ENCODE results near the gene PTBP3.
A peak's percentile ranks its signal among the peaks of the same experiment; 100 is the strongest.
"Not testable (repeated sequence)": the region's sequence is repeated elsewhere in the genome, so short reads cannot be mapped to it uniquely, and the experiment has no call there.

Gene PTBP3

GRCh38 chr9:112267086-112267485 lies 66.3 kb downstream of the PTBP3 start:
- Histone ChIP-seq H3K4me1 (ENCODE audit: control extremely low read depth in 1 of 4, control insufficient read depth in 4 of 4, insufficient read depth in 4 of 4, low read length in 3 of 4) (peaks cover 0 to 10% (median 2%) of the 10 kb centered on the region in 4 experiments), H3K36me3 (ENCODE audit: control insufficient read depth in 4 of 4, insufficient read depth in 4 of 4, low read length in 3 of 4) (peaks cover 8 to 44% (median 23%) of the 10 kb centered on the region in 4 experiments)
- H3K27me3 ChIP-seq (replicated peaks in 2 of 5; ENCODE audit: control insufficient read depth in 4 of 5, insufficient read depth in 5 of 5, low read length in 4 of 5); DNase-seq; H3K4me3 ChIP-seq (ENCODE audit: control insufficient read depth in 1 of 7, extremely low read depth in 1 of 7, insufficient read depth in 4 of 7, low read depth in 2 of 7, low read length in 6 of 7); CTCF ChIA-PET; H3K9me3 ChIP-seq (ENCODE audit: control extremely low read depth in 1 of 5, control insufficient read depth in 4 of 5, insufficient read depth in 2 of 5, low read depth in 1 of 5, low read length in 4 of 5); H3K27ac ChIP-seq (ENCODE audit: insufficient read depth in 1 of 2, low read depth in 1 of 2, low read length in 2 of 2, poor library complexity in 1 of 2, severe bottlenecking in 2 of 2): not testable (repeated sequence)
- 100% methylated on average over 9 of the region's 16 CpGs for WGBS (ENCODE audit: insufficient coverage)
- POLR2A ChIA-PET: interaction anchor here (0.8 kb wide), 1 partner anchor 46 kb away, joined by 3 read pairs; no protein-coding TSS in a partner anchor

GRCh38 chr9:112265391-112265790 lies 68.0 kb downstream of the PTBP3 start:
- POLR2A ChIA-PET: no interaction called here
- WGBS (ENCODE audit: insufficient coverage): 100% methylated on average over 3 of the region's 9 CpGs

GRCh38 chr9:112262577-112262976 lies 70.8 kb downstream of the PTBP3 start:
- POLR2A ChIA-PET: no interaction called here
- WGBS (ENCODE audit: insufficient coverage): no CpG with 5 or more reads among the region's 3 CpGs

More at GRCh38 chr9:112265391-112265790, 68.0 kb downstream of the PTBP3 start:
- CTCF ChIA-PET: interaction anchor here (0.6 kb wide), 1 partner anchor 19 kb away, joined by 3 read pairs; no protein-coding TSS in a partner anchor
- H3K4me3 ChIP-seq (ENCODE audit: control insufficient read depth in 1 of 7, extremely low read depth in 1 of 7, insufficient read depth in 4 of 7, low read depth in 2 of 7, low read length in 6 of 7): no peak overlapping the region
- H3K27me3 ChIP-seq (replicated peaks in 2 of 5; ENCODE audit: control insufficient read depth in 4 of 5, insufficient read depth in 5 of 5, low read length in 4 of 5): no peaks in the 10 kb centered on the region
- peaks cover 0 to 10% (median 2%) of the 10 kb centered on the region in 4 experiments for H3K4me1 ChIP-seq (ENCODE audit: control extremely low read depth in 1 of 4, control insufficient read depth in 4 of 4, insufficient read depth in 4 of 4, low read length in 3 of 4)
- H3K9me3 ChIP-seq (ENCODE audit: control extremely low read depth in 1 of 5, control insufficient read depth in 4 of 5, insufficient read depth in 2 of 5, low read depth in 1 of 5, low read length in 4 of 5): no peaks in the 10 kb centered on the region
- no peak for DNase-seq
- no peak overlapping the region for H3K27ac ChIP-seq (ENCODE audit: insufficient read depth in 1 of 2, low read depth in 1 of 2, low read length in 2 of 2, poor library complexity in 1 of 2, severe bottlenecking in 2 of 2)
- peaks cover 10 to 50% (median 24%) of the 10 kb centered on the region in 4 experiments for H3K36me3 ChIP-seq (ENCODE audit: control insufficient read depth in 4 of 4, insufficient read depth in 4 of 4, low read length in 3 of 4)

GRCh38 chr9:112261133-112261532 lies 72.3 kb downstream of the PTBP3 start:
- Histone ChIP-seq H3K36me3 (ENCODE audit: control insufficient read depth in 4 of 4, insufficient read depth in 4 of 4, low read length in 3 of 4) (peaks cover 13 to 53% (median 17%) of the 10 kb centered on the region in 4 experiments), H3K27ac (ENCODE audit: insufficient read depth in 1 of 2, low read depth in 1 of 2, low read length in 2 of 2, poor library complexity in 1 of 2, severe bottlenecking in 2 of 2) (no peak overlapping the region), H3K27me3 (replicated peaks in 2 of 5; ENCODE audit: control insufficient read depth in 4 of 5, insufficient read depth in 5 of 5, low read length in 4 of 5) (no peaks in the 10 kb centered on the region), H3K4me1 (ENCODE audit: control extremely low read depth in 1 of 4, control insufficient read depth in 4 of 4, insufficient read depth in 4 of 4, low read length in 3 of 4) (peaks cover 0 to 10% (median 2%) of the 10 kb centered on the region in 4 experiments), H3K4me3 (ENCODE audit: control insufficient read depth in 1 of 7, extremely low read depth in 1 of 7, insufficient read depth in 4 of 7, low read depth in 2 of 7, low read length in 6 of 7) (no peak overlapping the region), H3K9me3 (ENCODE audit: control extremely low read depth in 1 of 5, control insufficient read depth in 4 of 5, insufficient read depth in 2 of 5, low read depth in 1 of 5, low read length in 4 of 5) (no peaks in the 10 kb centered on the region)
- CTCF ChIA-PET: interaction anchor here (1.1 to 1.3 kb wide), 2 partner anchors 31 to 95 kb away, joined by 3 to 4 read pairs; no protein-coding TSS in a partner anchor
- no peak for DNase-seq
- POLR2A ChIA-PET: interaction anchor here (0.5 kb wide), 1 partner anchor 28 kb away, joined by 3 read pairs; no protein-coding TSS in a partner anchor
- 100% methylated on average over 1 of the region's 5 CpGs for WGBS (ENCODE audit: insufficient coverage)

More at GRCh38 chr9:112262577-112262976, 70.8 kb downstream of the PTBP3 start:
- peak; percentile 3 to 57 (median 29) for DNase-seq
- Histone ChIP-seq H3K9me3 (ENCODE audit: control extremely low read depth in 1 of 5, control insufficient read depth in 4 of 5, insufficient read depth in 2 of 5, low read depth in 1 of 5, low read length in 4 of 5) (no peaks in the 10 kb centered on the region), H3K4me3 (ENCODE audit: control insufficient read depth in 1 of 7, extremely low read depth in 1 of 7, insufficient read depth in 4 of 7, low read depth in 2 of 7, low read length in 6 of 7) (no peak overlapping the region), H3K27ac (ENCODE audit: insufficient read depth in 1 of 2, low read depth in 1 of 2, low read length in 2 of 2, poor library complexity in 1 of 2, severe bottlenecking in 2 of 2) (peak overlapping the region in 1 of 2 experiments; percentile 18), H3K27me3 (replicated peaks in 2 of 5; ENCODE audit: control insufficient read depth in 4 of 5, insufficient read depth in 5 of 5, low read length in 4 of 5) (no peaks in the 10 kb centered on the region), H3K4me1 (ENCODE audit: control extremely low read depth in 1 of 4, control insufficient read depth in 4 of 4, insufficient read depth in 4 of 4, low read length in 3 of 4) (peaks cover 0 to 10% (median 2%) of the 10 kb centered on the region in 4 experiments), H3K36me3 (ENCODE audit: control insufficient read depth in 4 of 4, insufficient read depth in 4 of 4, low read length in 3 of 4) (peaks cover 16 to 64% (median 25%) of the 10 kb centered on the region in 4 experiments)
- CTCF ChIA-PET: interaction anchor here (0.8 to 1.3 kb wide), 2 partner anchors 29 to 57 kb away, joined by 3 read pairs; no protein-coding TSS in a partner anchor

- ChIA-PET CTCF (interaction anchor here (0.9 to 1.0 kb wide), 2 partner anchors 10 to 77 kb away, joined by 3 read pairs; no protein-coding TSS in a partner anchor), POLR2A (no interaction called here)
- no peak for DNase-seq
- Histone ChIP-seq H3K27ac (ENCODE audit: insufficient read depth in 1 of 2, low read depth in 1 of 2, low read length in 2 of 2, poor library complexity in 1 of 2, severe bottlenecking in 2 of 2) (no peak overlapping the region), H3K4me3 (ENCODE audit: control insufficient read depth in 1 of 7, extremely low read depth in 1 of 7, insufficient read depth in 4 of 7, low read depth in 2 of 7, low read length in 6 of 7) (no peak overlapping the region), H3K9me3 (ENCODE audit: control extremely low read depth in 1 of 5, control insufficient read depth in 4 of 5, insufficient read depth in 2 of 5, low read depth in 1 of 5, low read length in 4 of 5) (no peaks in the 10 kb centered on the region), H3K4me1 (ENCODE audit: control extremely low read depth in 1 of 4, control insufficient read depth in 4 of 4, insufficient read depth in 4 of 4, low read length in 3 of 4) (peaks cover 0 to 10% (median 2%) of the 10 kb centered on the region in 4 experiments), H3K36me3 (ENCODE audit: control insufficient read depth in 4 of 4, insufficient read depth in 4 of 4, low read length in 3 of 4) (peaks cover 7 to 38% (median 21%) of the 10 kb centered on the region in 4 experiments), H3K27me3 (replicated peaks in 2 of 5; ENCODE audit: control insufficient read depth in 4 of 5, insufficient read depth in 5 of 5, low read length in 4 of 5) (no peaks in the 10 kb centered on the region)
- 100% methylated on average over 2 of the region's 2 CpGs for WGBS (ENCODE audit: insufficient coverage)
These were observed 75.3 kb downstream of the PTBP3 start for GRCh38 chr9:112258106-112258505.

GRCh38 chr9:112252194-112252593 lies 81.2 kb downstream of the PTBP3 start:
- ChIA-PET POLR2A (no interaction called here), CTCF (no interaction called here)
- H3K27ac ChIP-seq (ENCODE audit: insufficient read depth in 1 of 2, low read depth in 1 of 2, low read length in 2 of 2, poor library complexity in 1 of 2, severe bottlenecking in 2 of 2): no peak overlapping the region
- H3K27me3 ChIP-seq (replicated peaks in 2 of 5; ENCODE audit: control insufficient read depth in 4 of 5, insufficient read depth in 5 of 5, low read length in 4 of 5): no peaks in the 10 kb centered on the region
- WGBS (ENCODE audit: insufficient coverage): 95% methylated on average over 3 of the region's 5 CpGs
- no peak for DNase-seq
- H3K4me3 ChIP-seq (ENCODE audit: control insufficient read depth in 1 of 7, extremely low read depth in 1 of 7, insufficient read depth in 4 of 7, low read depth in 2 of 7, low read length in 6 of 7): no peak overlapping the region
- H3K4me1 ChIP-seq (ENCODE audit: control extremely low read depth in 1 of 4, control insufficient read depth in 4 of 4, insufficient read depth in 4 of 4, low read length in 3 of 4): peaks cover 0 to 2% (median 0%) of the 10 kb centered on the region in 4 experiments
- H3K36me3 ChIP-seq (ENCODE audit: control insufficient read depth in 4 of 4, insufficient read depth in 4 of 4, low read length in 3 of 4): peaks cover 4 to 25% (median 17%) of the 10 kb centered on the region in 4 experiments
- H3K9me3 ChIP-seq (ENCODE audit: control extremely low read depth in 1 of 5, control insufficient read depth in 4 of 5, insufficient read depth in 2 of 5, low read depth in 1 of 5, low read length in 4 of 5): no peaks in the 10 kb centered on the region

GRCh38 chr9:112249277-112249676 lies 84.1 kb downstream of the PTBP3 start:
- ChIA-PET CTCF (no interaction called here), POLR2A (no interaction called here)
- Histone ChIP-seq H3K27ac (ENCODE audit: insufficient read depth in 1 of 2, low read depth in 1 of 2, low read length in 2 of 2, poor library complexity in 1 of 2, severe bottlenecking in 2 of 2) (no peak overlapping the region), H3K4me3 (ENCODE audit: control insufficient read depth in 1 of 7, extremely low read depth in 1 of 7, insufficient read depth in 4 of 7, low read depth in 2 of 7, low read length in 6 of 7) (no peak overlapping the region), H3K9me3 (ENCODE audit: control extremely low read depth in 1 of 5, control insufficient read depth in 4 of 5, insufficient read depth in 2 of 5, low read depth in 1 of 5, low read length in 4 of 5) (no peaks in the 10 kb centered on the region), H3K27me3 (replicated peaks in 2 of 5; ENCODE audit: control insufficient read depth in 4 of 5, insufficient read depth in 5 of 5, low read length in 4 of 5) (no peaks in the 10 kb centered on the region), H3K36me3 (ENCODE audit: control insufficient read depth in 4 of 4, insufficient read depth in 4 of 4, low read length in 3 of 4) (peaks cover 7 to 42% (median 25%) of the 10 kb centered on the region in 4 experiments), H3K4me1 (ENCODE audit: control extremely low read depth in 1 of 4, control insufficient read depth in 4 of 4, insufficient read depth in 4 of 4, low read length in 3 of 4) (no peaks in the 10 kb centered on the region)
- no CpG with 5 or more reads among the region's 1 CpG for WGBS (ENCODE audit: insufficient coverage)
- peak in 1 of 3 donors; percentile 8 for DNase-seq
